Body of pancreas (tissue), 4 donors: ENCODE results near the gene MECP2.

Source experiments
- CTCF ChIP-seq, 7 experiments: fragments of 450-650 bp in 4 of 7; fragments of 200-600 bp in 3 of 7; sonication (generic) in 3 of 7; IDR thresholded peaks; one replicate each; pipeline ENCODE4 v1.5.1; 2016 to 2019; ENCODE audit warnings: antibody characterized with exemption in 7 of 7
- POLR2A ChIP-seq, 3 donors: fragments of 450-650 bp; IDR thresholded peaks; one replicate each; pipeline ENCODE4 v1.6.1; 2016; ENCODE audit warnings: antibody characterized with exemption in 3 of 3, mild to moderate bottlenecking in 2 of 3

DNA sequence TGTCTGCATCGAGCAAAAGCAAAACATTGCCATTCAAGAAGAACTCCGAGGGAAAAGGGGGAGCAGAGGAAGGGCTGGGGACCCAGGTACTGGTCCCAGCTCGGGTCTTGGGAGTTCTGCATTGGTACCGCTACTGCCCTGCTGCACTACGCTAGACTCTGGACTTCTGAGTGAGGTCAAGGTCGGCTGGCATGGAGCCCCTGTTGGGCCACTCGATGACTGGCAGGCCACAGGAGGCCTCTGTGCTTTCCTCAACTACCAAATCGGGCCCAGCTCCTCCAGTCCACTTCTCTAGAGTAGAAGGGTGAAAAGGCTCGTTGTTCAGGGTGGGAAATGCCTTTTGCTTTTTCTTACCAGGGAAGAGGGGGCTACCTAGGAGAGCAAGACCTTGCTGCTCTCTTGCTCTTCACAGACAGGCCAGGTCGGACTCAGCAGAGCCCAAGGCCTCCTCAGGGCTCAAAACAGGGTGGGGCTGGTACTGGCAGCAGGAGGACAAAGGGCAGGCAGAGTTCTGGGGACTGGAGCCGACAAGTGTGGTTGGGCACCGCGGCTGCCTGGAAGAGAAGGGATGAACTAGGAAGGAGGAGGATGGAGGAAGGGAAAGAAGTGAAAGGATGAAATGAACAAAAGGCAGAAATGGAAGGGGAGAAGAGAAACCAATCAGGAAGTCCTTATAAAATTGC, 68.9 kb downstream of the MECP2 start:
- TF ChIP-seq POLR2A (IDR thresholded peaks at IDR 0.05) (no peak), CTCF (IDR thresholded peaks at IDR 0.05) (no peak)
